ENCODE data around the gene TNRC6B.

The TNRC6B gene

DNA sequence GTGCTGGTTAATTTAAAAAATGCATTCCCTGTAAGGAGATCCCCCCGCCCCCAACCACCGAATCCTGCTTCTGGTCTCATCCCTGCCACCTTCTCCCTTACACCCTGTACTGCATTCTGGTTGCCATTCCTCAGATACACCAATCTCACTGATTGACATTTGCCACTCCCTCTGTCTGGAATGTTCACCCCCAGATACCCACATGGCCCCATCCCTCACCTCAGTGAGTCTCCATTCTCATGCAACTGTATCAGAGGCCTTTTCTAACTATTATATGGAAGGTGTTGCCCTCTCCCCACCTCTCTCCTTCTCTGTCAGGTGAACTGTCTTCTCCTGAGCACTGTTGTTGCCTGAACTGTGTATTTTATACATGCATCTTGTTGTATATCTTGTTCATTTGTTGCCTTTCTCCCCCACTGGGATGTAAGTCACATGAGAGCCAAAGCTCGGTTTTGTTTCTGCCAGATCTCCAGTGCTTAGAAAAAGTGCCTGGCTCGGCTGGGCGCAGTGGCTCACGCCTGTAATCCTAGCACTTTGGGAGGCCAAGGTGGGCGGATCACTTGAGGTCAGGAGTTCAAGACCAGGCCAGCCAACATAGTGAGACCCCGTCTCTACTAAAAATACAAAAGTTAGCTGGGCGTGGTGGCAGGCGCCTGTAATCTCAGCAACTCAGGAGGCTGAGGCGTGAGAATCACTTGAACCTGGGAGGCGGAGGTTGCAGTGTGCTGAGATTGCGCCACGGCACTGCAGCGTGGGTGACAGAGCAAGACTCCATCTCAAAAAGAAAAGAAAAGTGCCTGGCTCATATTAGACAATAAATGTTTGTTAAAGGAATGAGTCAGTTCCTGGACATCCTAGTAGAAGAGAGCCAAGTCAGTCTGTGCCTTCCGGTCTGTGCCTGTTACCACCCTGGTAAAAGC, 61.0 kb downstream of the TNRC6B start:
- no peak for DNase-seq (ENCODE audit: low spot score)

DNA sequence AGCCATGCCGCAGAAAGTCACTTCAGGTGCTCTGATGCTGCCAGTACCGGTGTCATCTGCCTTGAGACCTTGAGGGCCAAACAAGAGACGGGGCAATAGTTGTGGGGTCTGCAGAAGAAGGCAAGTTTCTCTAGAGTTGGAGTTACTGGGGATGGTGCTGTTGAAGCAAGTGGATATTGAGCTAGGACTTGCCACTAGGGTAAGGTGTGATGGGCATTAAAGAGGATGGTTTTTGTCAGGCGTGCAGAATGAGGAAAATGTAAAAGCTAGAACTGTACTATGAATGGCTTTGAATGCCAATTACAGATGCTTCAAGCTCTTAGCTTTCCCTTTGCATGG, 61.6 kb downstream of the TNRC6B start:
- no peak for DNase-seq (ENCODE audit: low spot score)

DNA sequence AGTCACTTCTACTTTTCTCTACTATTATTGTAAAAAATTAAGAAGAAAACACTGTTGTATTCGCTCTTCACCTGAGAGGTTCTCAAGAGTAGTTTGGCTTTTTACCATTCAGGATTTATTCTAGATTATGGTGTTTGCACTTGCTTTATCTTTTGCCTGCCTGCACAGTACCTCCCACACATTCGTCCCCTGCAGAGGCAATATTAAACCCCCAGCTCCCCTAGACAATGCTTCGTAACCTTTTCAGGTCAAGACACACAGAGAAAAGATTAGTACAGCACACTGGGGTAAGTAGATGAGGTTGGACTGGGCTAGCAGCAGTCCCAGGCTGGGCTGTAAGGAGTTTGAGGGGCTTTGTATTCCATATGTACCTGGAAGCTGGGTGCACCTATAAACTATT, 62.4 kb downstream of the TNRC6B start:
- DNase-seq (ENCODE audit: low spot score): no peak

DNA sequence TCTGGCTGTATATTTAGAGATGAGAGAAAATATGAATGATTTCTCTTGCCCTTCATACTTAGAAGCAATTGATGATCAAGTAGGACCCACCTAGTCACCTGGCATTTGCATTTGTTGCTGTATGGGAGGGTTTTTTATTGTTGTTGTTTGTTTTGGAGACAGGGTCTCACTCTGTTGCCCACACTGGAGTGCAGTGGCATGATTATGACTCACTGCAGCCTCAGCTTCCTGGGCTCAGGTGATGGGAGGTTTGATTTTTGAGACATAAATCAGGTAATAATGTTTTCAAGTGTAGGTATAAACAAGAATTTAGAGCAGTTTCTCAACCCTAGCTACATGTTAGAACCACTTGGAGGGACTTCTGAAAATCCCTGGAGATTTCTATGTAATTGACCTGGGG, 63.0 kb downstream of the TNRC6B start:
- no peak for DNase-seq (ENCODE audit: low spot score)

DNA sequence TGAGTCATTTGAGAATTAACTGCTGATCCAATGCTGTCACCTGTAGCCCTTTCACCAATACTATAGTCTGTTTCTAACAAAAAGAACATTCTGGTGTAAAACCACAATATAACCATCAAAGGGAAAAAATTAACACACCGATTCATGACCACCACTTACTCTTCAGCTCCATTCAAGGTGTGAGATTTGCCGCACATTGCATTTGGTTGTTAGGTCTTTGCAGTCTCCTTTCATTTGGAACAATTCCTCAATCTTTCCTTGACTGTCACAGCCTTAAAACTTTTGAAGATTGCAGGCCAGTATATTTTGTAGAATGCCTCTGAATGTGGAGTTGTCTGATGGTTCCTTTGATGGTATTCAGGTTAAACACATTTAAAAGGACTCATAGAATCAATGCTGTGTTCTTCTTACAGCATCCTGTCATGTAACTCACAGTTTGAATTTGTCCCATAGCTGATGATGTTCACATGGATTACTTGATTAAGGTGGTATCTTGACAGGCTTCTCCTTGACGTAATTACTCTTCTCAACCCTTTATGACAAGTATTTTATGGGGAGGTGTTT, 63.6 kb downstream of the TNRC6B start:
- DNase-seq (ENCODE audit: low spot score): no peak

DNA sequence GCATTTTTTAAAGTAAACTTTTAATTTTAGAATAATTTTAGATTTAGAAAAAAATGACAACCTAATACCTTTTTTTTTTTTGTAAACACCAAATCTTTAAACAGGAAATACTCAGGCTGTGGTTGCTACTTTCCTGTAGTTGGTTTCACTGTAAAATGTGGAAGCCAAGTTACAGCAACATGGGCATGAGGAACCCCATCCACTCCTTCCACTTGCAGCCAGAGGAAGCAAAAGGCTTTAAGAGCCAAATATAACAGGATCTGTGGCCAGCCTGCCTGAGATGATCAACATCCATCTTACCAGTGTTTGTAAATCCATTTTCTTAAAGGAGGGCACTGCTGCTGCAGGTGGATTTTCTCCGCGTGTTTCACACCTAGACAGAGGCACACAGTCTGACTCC, 66.2 kb downstream of the TNRC6B start:
- no peak for DNase-seq (ENCODE audit: low spot score)

DNA sequence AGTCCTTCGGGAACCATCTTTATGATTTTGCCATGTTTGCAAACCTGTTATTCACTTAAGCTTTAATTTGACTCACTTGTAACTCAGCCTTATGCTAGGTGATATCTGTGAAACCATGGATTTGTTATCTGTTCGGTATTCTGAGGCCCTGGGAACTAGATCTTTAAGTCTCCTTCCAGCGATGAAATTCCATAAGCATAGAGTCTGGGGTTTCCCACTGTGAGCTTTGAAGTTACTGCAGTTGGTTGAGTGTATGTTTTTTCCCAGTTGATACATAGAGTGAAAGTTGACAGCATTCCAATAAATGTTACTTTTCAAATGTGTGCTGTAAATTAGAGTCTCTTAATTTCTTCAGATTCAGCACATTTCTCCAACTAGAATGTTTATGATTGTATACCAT, 66.9 kb downstream of the TNRC6B start:
- DNase-seq (ENCODE audit: low spot score): no peak

DNA sequence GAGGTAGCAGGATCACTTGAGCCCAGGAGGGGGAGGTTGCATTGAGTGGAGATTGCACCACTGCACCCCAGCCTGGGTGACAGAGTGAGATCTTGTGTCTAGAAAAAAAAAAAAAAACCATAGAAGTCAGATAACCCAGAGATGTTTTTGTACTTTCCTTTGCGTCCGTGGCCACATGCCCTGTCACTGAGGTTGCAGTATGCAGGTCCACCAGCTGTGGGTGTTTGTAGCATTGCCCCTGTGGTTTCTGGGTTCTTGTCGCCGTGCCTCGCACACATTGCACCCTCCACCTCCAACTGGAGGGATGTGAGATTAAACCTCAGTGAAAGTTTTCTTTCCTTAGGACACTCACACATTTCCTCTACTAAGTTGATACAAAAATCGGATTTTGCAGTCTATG, 70.3 kb downstream of the TNRC6B start:
- DNase-seq (ENCODE audit: low spot score): no peak

DNA sequence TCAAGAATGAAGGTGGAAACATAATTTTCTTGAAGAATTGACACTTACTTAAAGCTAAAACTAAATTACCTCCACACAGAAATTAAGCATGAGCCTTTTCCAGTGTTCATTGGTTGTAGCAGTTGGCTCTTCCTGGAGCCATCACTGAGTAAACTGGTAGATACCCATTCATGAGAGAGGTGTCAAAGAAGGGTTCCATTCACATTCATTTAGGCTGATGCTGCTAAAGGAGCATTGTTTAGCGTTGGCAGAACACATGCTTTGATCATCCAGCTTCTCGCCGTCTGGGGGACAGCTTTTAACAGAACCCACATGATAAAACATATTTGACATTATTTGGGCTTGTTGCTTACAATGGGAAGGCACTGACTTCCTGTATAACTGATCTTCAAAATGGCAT, 71.6 kb downstream of the TNRC6B start:
- no peak for DNase-seq (ENCODE audit: low spot score)

DNA sequence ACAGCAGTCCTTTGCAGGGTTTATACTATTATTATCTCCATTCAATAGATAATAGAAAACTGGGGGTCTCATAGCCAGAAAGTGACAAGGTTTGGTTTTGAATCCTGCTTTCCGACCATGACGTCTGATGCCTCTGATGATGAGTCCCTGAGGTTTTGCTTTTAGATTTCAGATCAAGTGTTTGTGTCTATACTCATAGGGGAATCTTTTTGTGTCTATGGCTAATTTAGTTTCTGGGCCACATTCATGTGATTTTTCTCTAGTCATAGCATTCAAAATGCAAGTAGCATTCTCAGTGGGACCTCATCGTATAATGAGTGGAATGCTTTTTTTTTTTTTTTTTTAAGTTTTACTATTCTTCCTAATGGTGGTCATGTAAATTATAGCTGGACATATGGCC, 72.9 kb downstream of the TNRC6B start:
- no peak for DNase-seq (ENCODE audit: low spot score)

DNA sequence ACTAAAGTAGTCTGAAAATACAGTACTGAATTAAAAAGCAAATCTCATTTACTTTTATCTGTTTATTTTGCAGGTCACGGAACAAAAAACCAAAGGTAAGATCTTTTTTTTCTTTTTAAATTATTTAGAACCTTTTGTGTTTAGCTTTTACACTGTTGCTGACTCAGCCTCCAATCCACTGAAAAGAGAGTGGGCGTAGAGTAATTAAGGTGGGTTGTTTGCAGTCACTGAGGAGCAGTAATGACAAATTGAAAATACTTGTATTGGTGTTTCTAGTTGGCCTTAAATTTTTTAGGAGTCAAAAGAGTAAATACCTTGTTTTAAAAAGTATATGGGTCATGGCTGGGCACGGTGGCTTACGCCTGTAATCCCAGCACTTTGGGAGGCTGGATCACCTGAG, 73.4 kb downstream of the TNRC6B start:
- DNase-seq (ENCODE audit: low spot score): no peak

DNA sequence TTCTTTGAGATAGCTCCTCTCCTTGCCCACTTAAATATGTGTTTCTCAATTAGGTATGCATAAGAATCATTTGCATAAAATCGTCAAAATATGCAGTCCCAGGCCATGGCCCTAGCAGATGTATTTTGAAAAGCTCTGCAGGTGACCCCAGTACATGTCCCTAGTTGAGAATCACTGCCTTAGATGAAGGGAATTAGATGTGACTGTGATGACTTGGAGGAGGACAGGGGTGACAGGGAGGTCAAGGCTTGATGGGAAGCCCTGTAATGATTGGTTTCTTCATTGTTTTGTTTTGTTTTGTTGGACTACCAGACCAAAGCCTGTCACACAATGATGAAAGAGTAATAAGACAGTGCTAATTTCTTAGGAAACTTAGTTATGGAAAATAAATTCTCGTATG, 74.4 kb downstream of the TNRC6B start:
- no peak for DNase-seq (ENCODE audit: low spot score)

DNA sequence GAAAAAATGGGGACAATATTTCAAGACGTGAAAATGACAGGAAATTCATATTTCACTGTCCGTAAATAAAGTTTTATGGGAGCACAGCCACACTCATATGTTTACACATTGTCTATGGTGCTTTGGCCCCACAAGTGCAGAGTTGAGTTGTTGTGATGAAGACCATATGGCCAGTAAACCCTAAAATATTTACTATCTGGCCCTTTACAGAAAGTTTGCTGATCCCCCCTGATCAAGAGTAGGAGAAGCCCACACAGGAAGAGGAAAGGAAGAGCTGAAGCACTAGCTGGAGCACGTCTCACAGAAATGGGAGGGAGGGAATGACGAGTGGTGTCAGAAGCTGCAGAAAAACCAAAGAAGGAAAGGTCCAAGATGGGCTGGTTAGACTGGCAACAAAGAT, 78.8 kb downstream of the TNRC6B start:
- no peak for DNase-seq (ENCODE audit: low spot score)

DNA sequence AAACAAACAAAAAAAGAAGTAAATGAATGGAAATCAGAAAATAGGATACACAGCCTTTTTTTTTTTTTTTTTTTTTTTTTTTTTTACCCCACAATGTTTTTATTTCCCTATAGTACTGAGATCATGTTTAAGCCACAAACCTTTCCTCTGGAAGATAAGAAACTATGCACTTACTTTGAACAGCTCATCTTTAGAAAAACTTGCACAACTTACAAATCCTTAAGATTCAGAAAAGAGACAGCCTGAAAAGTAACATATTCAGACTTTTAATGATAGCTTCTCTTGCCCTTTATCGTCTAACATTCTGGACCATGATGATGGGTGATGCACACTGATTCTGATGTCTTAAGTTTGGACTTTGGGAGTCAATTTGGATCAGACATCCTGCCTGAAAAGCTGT, 80.3 kb downstream of the TNRC6B start:
- no peak for DNase-seq (ENCODE audit: low spot score)

DNA sequence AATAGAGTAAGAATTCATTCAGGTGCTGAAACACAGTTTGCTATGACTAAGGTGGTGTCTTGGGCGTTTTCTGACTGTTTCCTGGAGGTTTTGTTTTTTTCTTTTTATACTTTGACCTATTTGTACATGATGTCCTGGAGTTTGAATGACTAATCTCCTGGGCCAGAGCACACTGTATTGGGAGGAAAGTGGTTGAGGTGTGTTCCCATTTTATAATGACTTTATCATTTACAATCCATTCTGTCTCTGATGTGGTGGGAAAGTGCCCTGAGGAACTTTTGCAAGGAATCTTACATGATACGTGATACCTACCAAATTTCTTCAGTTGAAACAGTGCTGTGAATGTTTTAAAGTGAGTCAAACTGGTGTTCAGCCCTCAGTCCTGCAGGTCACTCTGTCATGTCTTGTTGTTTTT, 80.8 kb downstream of the TNRC6B start:
- no peak for DNase-seq (ENCODE audit: low spot score)

DNA sequence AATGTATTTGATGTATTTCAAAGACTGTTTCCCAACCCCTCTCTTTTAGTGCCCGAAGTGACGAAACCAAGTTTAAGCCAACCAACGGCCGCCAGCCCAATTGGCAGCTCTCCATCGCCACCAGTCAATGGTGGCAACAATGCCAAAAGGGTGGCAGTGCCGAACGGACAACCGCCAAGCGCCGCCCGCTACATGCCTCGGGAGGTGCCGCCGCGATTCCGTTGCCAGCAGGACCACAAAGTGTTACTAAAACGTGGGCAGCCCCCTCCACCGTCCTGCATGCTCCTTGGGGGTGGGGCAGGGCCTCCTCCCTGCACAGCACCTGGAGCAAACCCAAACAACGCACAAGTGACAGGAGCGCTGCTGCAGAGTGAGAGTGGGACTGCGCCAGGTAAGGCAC, 84.1 kb downstream of the TNRC6B start:
- no peak for DNase-seq (ENCODE audit: low spot score)

DNA sequence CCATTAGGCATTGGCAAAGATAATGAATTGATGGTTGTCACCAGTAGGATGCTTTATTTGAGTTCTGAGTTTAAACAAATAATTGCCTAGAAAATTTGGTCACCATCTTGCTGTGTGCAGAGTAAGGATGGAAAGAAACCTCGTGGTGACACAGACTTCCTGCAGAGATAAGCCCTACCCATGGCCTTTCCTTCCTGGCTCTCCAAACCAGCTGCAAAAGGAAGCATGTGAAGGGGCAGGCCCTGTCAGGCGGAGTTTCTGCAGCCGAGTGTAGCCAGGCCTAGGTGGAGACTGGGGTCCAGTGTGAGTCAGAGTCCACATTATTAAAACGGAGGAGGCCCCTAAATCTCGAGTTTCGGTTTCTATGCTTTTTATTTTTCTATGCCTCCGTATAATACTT, 85.5 kb downstream of the TNRC6B start:
- DNase-seq (ENCODE audit: low spot score): no peak

DNA sequence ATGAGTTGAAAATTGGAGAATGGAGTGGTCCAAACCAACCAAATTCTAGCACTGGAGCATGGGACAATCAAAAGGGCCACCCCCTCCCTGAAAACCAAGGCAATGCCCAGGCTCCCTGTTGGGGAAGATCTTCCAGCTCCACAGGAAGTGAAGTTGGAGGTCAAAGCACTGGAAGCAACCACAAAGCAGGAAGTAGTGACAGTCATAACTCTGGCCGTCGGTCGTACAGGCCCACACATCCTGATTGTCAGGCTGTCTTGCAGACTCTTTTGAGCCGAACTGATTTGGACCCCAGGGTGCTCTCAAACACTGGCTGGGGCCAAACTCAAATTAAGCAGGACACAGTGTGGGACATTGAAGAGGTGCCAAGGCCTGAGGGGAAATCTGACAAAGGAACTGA, 88.1 kb downstream of the TNRC6B start:
- no peak for DNase-seq (ENCODE audit: low spot score)

DNA sequence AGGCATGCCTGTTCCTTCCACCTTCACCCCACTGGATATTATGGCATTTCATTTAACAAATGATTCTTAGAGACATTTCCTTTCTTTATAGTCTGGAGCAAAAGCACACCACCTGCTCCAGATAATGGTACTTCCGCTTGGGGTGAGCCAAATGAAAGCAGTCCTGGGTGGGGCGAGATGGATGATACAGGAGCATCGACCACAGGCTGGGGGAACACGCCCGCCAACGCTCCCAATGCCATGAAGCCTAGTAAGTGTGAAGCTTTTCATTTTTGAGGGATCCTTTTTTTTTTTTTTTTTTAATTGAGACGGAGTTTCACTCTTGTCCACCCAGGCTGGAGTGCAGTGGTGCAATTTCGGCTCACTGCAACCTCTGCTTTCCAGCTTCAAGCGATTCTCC, 92.3 kb downstream of the TNRC6B start:
- DNase-seq (ENCODE audit: low spot score): no peak

DNA sequence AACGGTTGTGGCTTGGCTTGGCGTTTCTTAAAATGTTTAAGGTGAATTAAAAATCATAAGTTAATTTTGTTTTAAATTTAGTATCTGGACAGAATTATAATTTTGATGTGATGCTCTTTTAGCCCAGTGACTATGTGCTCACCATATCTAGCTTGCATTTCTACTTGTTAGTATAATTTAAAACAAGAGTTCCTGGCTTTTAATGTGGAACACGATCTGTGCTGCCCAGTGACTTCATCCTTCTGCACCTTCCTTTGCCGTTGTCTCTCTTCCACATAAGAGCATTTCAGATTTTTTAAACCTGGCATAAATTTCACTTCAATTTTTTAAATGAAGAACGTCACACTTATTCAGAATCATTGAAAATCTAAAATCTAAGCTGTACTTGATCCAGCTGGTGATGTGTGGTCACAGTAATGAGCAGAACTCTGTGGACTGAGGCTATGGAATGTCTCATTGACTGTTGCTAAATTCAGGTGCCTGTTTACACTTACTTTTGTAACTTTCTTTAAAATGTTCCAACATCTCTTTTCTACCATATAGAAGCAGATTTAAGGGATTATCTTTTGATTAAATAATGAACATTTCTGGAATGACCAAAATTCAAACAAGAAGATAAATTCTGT, 93.1 kb downstream of the TNRC6B start:
- no peak for DNase-seq (ENCODE audit: low spot score)

DNA sequence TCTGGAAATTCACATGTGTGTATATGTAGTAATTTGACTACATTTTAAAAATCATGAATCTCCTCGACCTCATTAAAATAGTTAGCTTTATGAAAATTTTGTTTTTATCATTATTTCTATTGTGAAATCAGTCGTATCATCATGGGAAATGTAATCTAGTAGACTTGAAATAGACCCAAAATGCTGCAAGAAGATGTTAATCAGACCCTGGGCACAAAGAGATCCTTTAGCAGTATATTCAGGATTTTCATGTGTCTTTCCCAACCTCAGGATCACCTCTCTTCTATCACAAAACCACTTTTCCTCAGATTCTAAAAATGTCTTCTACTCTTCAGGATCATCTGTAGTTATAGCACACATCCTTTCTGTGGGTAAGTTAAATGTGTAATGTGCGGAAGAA, 93.7 kb downstream of the TNRC6B start:
- no peak for DNase-seq (ENCODE audit: low spot score)

DNA sequence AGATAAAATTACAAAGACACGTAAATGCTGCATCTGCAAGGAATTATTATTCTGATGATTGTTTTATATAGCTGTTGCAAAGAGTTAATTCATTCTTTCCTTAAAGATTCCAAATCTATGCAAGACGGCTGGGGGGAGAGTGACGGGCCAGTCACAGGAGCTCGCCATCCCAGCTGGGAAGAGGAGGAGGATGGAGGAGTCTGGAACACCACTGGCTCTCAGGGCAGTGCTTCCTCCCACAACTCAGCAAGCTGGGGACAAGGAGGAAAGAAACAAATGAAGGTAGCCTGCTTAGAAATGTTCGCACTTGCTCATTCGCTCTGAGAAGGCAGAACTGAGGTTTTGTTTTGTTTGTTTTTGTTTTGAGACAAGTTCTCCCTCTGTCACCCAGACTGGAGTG, 95.6 kb downstream of the TNRC6B start:
- no peak for DNase-seq (ENCODE audit: low spot score)

DNA sequence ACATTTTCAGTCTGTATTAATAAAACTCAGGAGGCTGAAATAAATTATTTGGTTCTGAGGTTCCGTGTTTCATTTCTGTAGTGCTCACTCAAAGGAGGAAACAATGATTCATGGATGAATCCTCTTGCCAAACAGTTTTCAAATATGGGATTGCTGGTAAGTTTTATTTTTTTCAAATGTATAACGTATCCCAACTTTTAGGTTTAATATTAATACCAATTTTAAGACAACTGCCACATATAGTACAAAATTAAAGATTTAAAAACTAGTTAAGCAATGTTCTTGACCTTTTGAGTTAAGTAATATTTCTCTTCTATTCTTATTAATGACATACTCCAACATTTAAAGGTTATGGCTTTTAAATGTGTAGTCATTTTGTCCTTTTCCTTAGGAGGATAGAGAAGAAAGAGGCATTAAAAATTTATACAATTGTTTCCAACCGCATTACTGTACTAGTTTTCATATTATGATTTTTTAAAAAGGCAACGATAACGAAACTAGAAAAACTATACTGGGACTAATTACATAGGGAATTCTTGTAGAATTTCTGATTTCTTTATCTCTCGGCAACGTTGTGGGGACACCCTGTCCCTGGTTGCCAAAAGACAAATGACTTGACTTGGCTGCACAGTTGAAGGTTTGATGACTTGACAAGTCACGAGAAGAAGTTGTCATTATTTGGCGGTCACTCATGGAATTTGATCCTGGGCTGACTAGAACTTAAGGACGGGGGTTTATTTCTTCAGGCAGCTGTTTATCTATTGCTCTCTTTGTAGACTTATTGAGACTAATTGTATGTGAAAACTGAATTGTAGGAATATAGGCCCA, 99.5 kb downstream of the TNRC6B start:
- no peak for DNase-seq (ENCODE audit: low spot score)
